GM12878 (cell line): ENCODE measurements around the gene ARHGAP6. TPM values are rescaled to one million over a fixed set of nuclear protein-coding genes. Genes with fewer than 3 reads are reported as not detected.

Source experiments
- CEBPB ChIP-seq, 2 experiments: fragments of 150-350 bp in 1 of 2; IDR thresholded peaks; 2 replicates each; pipeline ENCODE4 v1.6.1; 2012 to 2014; ENCODE audit warnings: low read depth in 2 of 2, low read length in 2 of 2, borderline replicate concordance in 1 of 2, inconsistent platforms in 1 of 2
- CEBPZ ChIP-seq: fragments of 150-350 bp; IDR thresholded peaks from 2 replicates; pipeline ENCODE4 v1.6.1; 2016; ENCODE audit warnings: low read depth, low read length
- JUND ChIP-seq: IDR thresholded peaks from 2 replicates; pipeline ENCODE4 v1.6.1; 2012; ENCODE audit warnings: low read depth, mild to moderate bottlenecking, low read length, improper control_type of control experiment, moderate library complexity
- NFIC ChIP-seq: IDR thresholded peaks from 2 replicates; pipeline ENCODE4 v1.6.1; 2012; ENCODE audit warnings: low read depth, mild to moderate bottlenecking, inconsistent platforms, low read length, moderate library complexity
- NKRF ChIP-seq: fragments of 450-650 bp; conservative IDR thresholded peaks from 2 replicates; pipeline ENCODE4 v1.6.1; 2017; ENCODE audit warnings: mild to moderate bottlenecking, moderate library complexity
- NRF1 ChIP-seq: conservative IDR thresholded peaks from 2 replicates; pipeline ENCODE4 v1.6.1; 2011; ENCODE audit warnings: mild to moderate bottlenecking, low read depth, low read length, improper control_type of control experiment
- PAX8 ChIP-seq: fragments of 450-650 bp; IDR thresholded peaks from 2 replicates; pipeline ENCODE4 v1.6.1; 2017; ENCODE audit warnings: mild to moderate bottlenecking, moderate library complexity
- RELA ChIP-seq: fragments of 450-650 bp; IDR thresholded peaks from 2 replicates; pipeline ENCODE4 v1.8.0; 2014; ENCODE audit warnings: borderline replicate concordance; ENCODE audit not compliant: partially characterized antibody
- SPI1 ChIP-seq: IDR thresholded peaks from 2 replicates; pipeline ENCODE4 v1.6.1; 2011; ENCODE audit warnings: low read depth, mild to moderate bottlenecking, low read length, moderate library complexity, borderline replicate concordance; ENCODE audit not compliant: insufficient read depth
- ZZZ3 ChIP-seq: IDR thresholded peaks from 2 replicates; pipeline ENCODE4 v1.6.1; 2011; ENCODE audit warnings: low read depth; ENCODE audit not compliant: control insufficient read depth, insufficient read length
- polyA plus RNA-seq, 11 experiments: library from polyadenylated mRNA; depleted of rRNA in 4 of 11; unstranded in 6 of 11; stranded (reverse) in 5 of 11; fragments of >200 nt; fragmentation: Nextera tagmentation in 4 of 11; fragmentation: Illumina TruSeq in 1 of 11; extraction: Ambion mirVana in 4 of 11; extraction: Trizol in 1 of 11; gene quantifications; 1 replicate in 1 of 11; 2 replicates in 10 of 11; pipeline versions ENCODE4 v1.2.1 to v1.2.3, GENCODE V29; 2011 to 2016; ENCODE audit warnings: inconsistent platforms in 2 of 11, missing spikeins in 2 of 11, low read depth in 1 of 11
- total RNA-seq, 4 experiments: library from RNA; depleted of rRNA in 3 of 4; stranded (reverse); fragments of >200 nt in 3 of 4; fragmentation: Illumina TruSeq in 1 of 4; extraction: Trizol in 1 of 4; gene quantifications; 2 replicates each; pipeline versions ENCODE4 v1.2.1 to v1.2.3, GENCODE V29; 2013 to 2021

Gene ARHGAP6
- total and polyA plus RNA-seq, 10 of the 15 experiments (the other 5 are each of a cell fraction or from before 2014, with no cell fraction given), result 0.20 to 1.8 (median 0.76) TPM

- TF ChIP-seq CEBPZ (no peak), CEBPB (IDR thresholded peaks at IDR 0.05; ENCODE audit: borderline replicate concordance in 1 of 2, low read depth in 2 of 2, low read length in 2 of 2) (no peak), NRF1 (no peak), NKRF (no peak), RELA (no peak), SPI1 (no peak), PAX8 (no peak), ZZZ3 (no peak), NFIC (no peak), JUND (no peak)
- TF ChIP-seq, all 136 proteins: peak for 0
Observed at GRCh38 chrX:11366998-11367595, 298.6 kb downstream of the ARHGAP6 start (continued).
